GM12878 (cell line): ENCODE measurements around the gene C1GALT1C1. TPM values are rescaled to one million over a fixed set of nuclear protein-coding genes. Genes with fewer than 3 reads are reported as not detected.

Source experiments
- ATAC-seq: fragments of 200-7000 bp; cut with Tn5 transposase; 3 replicates; pipeline ENCODE4 v1.9.1; 2020; ENCODE audit warnings: mild to moderate bottlenecking, moderate library complexity
- BruUV-seq: library from RNA; stranded (reverse); fragments of 400-500 nt; replicated peaks from 2 replicates; lab custom pipeline; 2021; lab: Mats Ljungman, UMichigan
- CTCF ChIA-PET: fragments of 300-600 bp; sonication (Branson Sonifier 250); formaldehyde crosslinking; extraction: SDS; loops from one replicate; lab custom pipeline; 2021; ENCODE audit warnings: inconsistent platforms; lab: Yijun Ruan, JAX
- POLR2A ChIA-PET: fragments of 350-600 bp; formaldehyde crosslinking; extraction: SDS; loops from one replicate; lab custom pipeline; 2021; ENCODE audit warnings: inconsistent platforms; lab: Charles Lee
- RAD21 ChIA-PET: fragments of 300-600 bp; sonication (Branson Sonifier 250); formaldehyde crosslinking; loops from one replicate; lab custom pipeline; 2023; ENCODE audit warnings: antibody characterized with exemption; ENCODE audit not compliant: unreplicated experiment; lab: Charles Lee
- SMC1A ChIA-PET: fragments of 300-600 bp; sonication (Branson Sonifier 250); formaldehyde crosslinking; loops from one replicate; lab custom pipeline; 2023; ENCODE audit not compliant: unreplicated experiment, uncharacterized antibody; lab: Charles Lee
- DNase-seq: peaks from one replicate; pipeline ENCODE4 v3.0.0-alpha.2; 2011; ENCODE audit warnings: low read depth, low spot score
- FAIRE-seq: peaks from 3 replicates; lab custom pipeline; 2011; peaks lifted over from hg19 to GRCh38; lab: Jason Lieb, UNC
- H2AFZ ChIP-seq: 2 replicates; pipeline ENCODE4 v1.6.0; 2011; ENCODE audit warnings: low read depth, low read length, control low read depth; ENCODE audit not compliant: control insufficient read depth
- H3K27ac ChIP-seq: 2 replicates; pipeline ENCODE4 v1.5.1; 2011; ENCODE audit warnings: control low read depth; ENCODE audit not compliant: control insufficient read depth, insufficient read depth
- H3K27me3 ChIP-seq, 2 experiments: replicated peaks in 1 of 2; 2 replicates each; pipeline versions ENCODE4 v1.6.0 to v1.6.1; 2011; ENCODE audit warnings: low read length in 1 of 2; ENCODE audit not compliant: control insufficient read depth in 2 of 2, insufficient read depth in 2 of 2
- H3K36me3 ChIP-seq, 2 experiments: 2 replicates each; pipeline ENCODE4 v1.5.1; 2011; ENCODE audit warnings: low read length in 1 of 2; ENCODE audit not compliant: control insufficient read depth in 2 of 2, insufficient read depth in 2 of 2
- H3K4me1 ChIP-seq: 2 replicates; pipeline ENCODE4 v1.6.1; 2011; ENCODE audit warnings: mild to moderate bottlenecking, low read length, moderate library complexity, mixed read lengths; ENCODE audit not compliant: control insufficient read depth, insufficient read depth
- H3K4me2 ChIP-seq: 2 replicates; pipeline ENCODE4 v1.6.0; 2011; ENCODE audit warnings: control low read depth; ENCODE audit not compliant: control insufficient read depth, insufficient read depth
- H3K4me3 ChIP-seq: fragments of 200-600 bp; sonication (generic); 2 replicates; pipeline ENCODE4 v1.5.1; 2016
- H3K79me2 ChIP-seq: 2 replicates; pipeline ENCODE4 v1.6.0; 2011; ENCODE audit warnings: low read length; ENCODE audit not compliant: control insufficient read depth, insufficient read depth
- H3K9ac ChIP-seq: 2 replicates; pipeline ENCODE4 v1.8.0; 2011; ENCODE audit warnings: low read length, control low read depth, mixed read lengths; ENCODE audit not compliant: control insufficient read depth, insufficient read depth
- H3K9me3 ChIP-seq: replicated peaks from 3 replicates; pipeline ENCODE4 v1.5.1; 2011; ENCODE audit warnings: mild to moderate bottlenecking, low read length; ENCODE audit not compliant: control insufficient read depth, insufficient read depth
- H4K20me1 ChIP-seq: 2 replicates; pipeline ENCODE4 v1.6.0; 2011; ENCODE audit not compliant: control insufficient read depth, insufficient read depth
- GABPA ChIP-seq: IDR thresholded peaks from 2 replicates; pipeline ENCODE4 v1.6.1; 2014; ENCODE audit warnings: antibody characterized with exemption, low read depth, mild to moderate bottlenecking, inconsistent platforms
- IKZF1 ChIP-seq: fragments of 450-650 bp; conservative IDR thresholded peaks from 2 replicates; pipeline ENCODE4 v1.6.1; 2017; ENCODE audit warnings: antibody characterized with exemption, mild to moderate bottlenecking
- NBN ChIP-seq: fragments of 450-650 bp; IDR thresholded peaks from 2 replicates; pipeline ENCODE4 v1.6.1; 2016
- NFYB ChIP-seq: IDR thresholded peaks from 2 replicates; pipeline ENCODE4 v1.6.1; 2011; ENCODE audit warnings: low read depth, mild to moderate bottlenecking, low read length, improper control_type of control experiment, moderate library complexity; ENCODE audit not compliant: insufficient read depth
- POLR2A ChIP-seq: IDR thresholded peaks from 2 replicates; pipeline ENCODE4 v1.6.1; 2011; ENCODE audit warnings: low read depth, mild to moderate bottlenecking, low read length
- POU2F2 ChIP-seq: IDR thresholded peaks from 3 replicates; pipeline ENCODE4 v1.6.1; 2011; ENCODE audit warnings: low read depth, mild to moderate bottlenecking, low read length, borderline replicate concordance
- RELA ChIP-seq: fragments of 450-650 bp; IDR thresholded peaks from 2 replicates; pipeline ENCODE4 v1.8.0; 2014; ENCODE audit warnings: borderline replicate concordance; ENCODE audit not compliant: partially characterized antibody
- WGBS: methylation state at CpG from one replicate; pipeline ENCODE4 v1.1.6; 2016; ENCODE audit warnings: low lambda C conversion rate; ENCODE audit not compliant: insufficient replicate concordance, insufficient coverage; ENCODE audit errors: missing lambda C conversion rate; 5-methylcytosine and 5-hydroxymethylcytosine counted together
- in situ Hi-C: fragments of 300-500 bp; cut with MboI; formaldehyde crosslinking; loops from 9 replicates; pipeline ENCODE4 v1.14.3; 2018; ENCODE audit warnings: mixed read lengths
- intact Hi-C: fragments of 100-400 bp; cut with micrococcal nuclease; formaldehyde crosslinking; loops from one replicate; pipeline ENCODE4 v1.14.2; 2022; ENCODE audit not compliant: unreplicated experiment
- polyA plus RNA-seq, 11 experiments: library from polyadenylated mRNA; depleted of rRNA in 4 of 11; unstranded in 6 of 11; stranded (reverse) in 5 of 11; fragments of >200 nt; fragmentation: Nextera tagmentation in 4 of 11; fragmentation: Illumina TruSeq in 1 of 11; extraction: Ambion mirVana in 4 of 11; extraction: Trizol in 1 of 11; gene quantifications; 1 replicate in 1 of 11; 2 replicates in 10 of 11; pipeline versions ENCODE4 v1.2.1 to v1.2.3, GENCODE V29; 2011 to 2016; ENCODE audit warnings: inconsistent platforms in 2 of 11, missing spikeins in 2 of 11, low read depth in 1 of 11
- total RNA-seq, 4 experiments: library from RNA; depleted of rRNA in 3 of 4; stranded (reverse); fragments of >200 nt in 3 of 4; fragmentation: Illumina TruSeq in 1 of 4; extraction: Trizol in 1 of 4; gene quantifications; 2 replicates each; pipeline versions ENCODE4 v1.2.1 to v1.2.3, GENCODE V29; 2013 to 2021
- TF ChIP-seq, protein P1 (sequence below): fragments of 450-650 bp; IDR thresholded peaks from 2 replicates; pipeline ENCODE4 v1.6.1; 2018; ENCODE audit warnings: borderline replicate concordance, mild to moderate bottlenecking; ENCODE audit not compliant: partially characterized antibody
- TF ChIP-seq, protein P2 (sequence below): IDR thresholded peaks from 2 replicates; pipeline ENCODE4 v1.6.1; 2012; ENCODE audit warnings: low read length, inconsistent platforms
- TF ChIP-seq, protein P3 (sequence below): fragments of 450-650 bp; IDR thresholded peaks from 2 replicates; pipeline ENCODE4 v1.6.1; 2016; ENCODE audit warnings: mild to moderate bottlenecking
- TF ChIP-seq, protein P4 (sequence below): IDR thresholded peaks from 2 replicates; pipeline ENCODE4 v1.6.1; 2011; ENCODE audit warnings: mild to moderate bottlenecking, low read depth, low read length, moderate library complexity; ENCODE audit not compliant: insufficient replicate concordance

Gene C1GALT1C1
- total and polyA plus RNA-seq, 10 of the 15 experiments (the other 5 are each of a cell fraction or from before 2014, with no cell fraction given) = 11.6 to 71.7 (median 22.5) TPM

DNA sequence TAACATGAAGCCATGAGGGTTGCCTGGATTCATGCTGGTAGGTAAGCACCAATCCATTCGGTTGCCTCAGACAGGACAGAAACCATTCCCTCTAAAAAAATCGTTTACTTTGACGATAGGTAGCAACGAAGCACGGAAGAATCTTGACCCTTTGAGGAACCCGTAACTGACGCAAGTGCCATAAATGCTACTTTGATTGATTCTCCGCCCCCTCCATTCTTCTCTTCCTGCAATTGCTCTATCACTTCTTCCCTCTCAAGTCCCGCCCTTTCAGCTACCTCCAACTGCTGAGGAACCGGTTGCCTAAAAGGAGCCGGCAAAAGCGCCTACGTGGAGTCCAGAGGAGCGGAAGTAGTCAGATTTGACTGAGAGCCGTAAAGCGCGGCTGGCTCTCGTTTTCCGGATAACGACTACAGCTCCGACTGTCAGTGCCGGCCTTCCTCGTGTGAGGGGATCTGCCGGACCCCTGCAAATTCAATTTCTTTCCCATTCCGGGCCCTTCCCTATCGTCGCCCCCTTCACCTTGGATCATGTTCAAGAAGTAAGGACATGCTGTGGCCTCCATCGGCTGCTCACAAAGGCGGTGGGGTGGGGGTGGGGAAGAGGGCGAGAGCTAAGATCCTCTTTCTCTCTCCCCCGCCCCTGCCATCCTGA, 26.0 kb downstream of the C1GALT1C1 start, which contains the start of gene MCTS1:
Gene MCTS1, plus strand, starts transcription at position 395 of the 654 bp plus-strand sequence. Its CDS starts 136 bp downstream, at position 531.
- peak within 1 kb of the TSS; percentile 58 for H3K4me2 ChIP-seq
- H3K79me2 ChIP-seq = peaks cover 19% of the 10 kb centered on the region
- H3K27ac ChIP-seq = peak within 1 kb of the TSS; percentile 77
- H3K27me3 ChIP-seq = no peaks in the 10 kb centered on the region
- peak within 1 kb of the TSS; percentile 60 for H3K9ac ChIP-seq
- H3K9me3 ChIP-seq = no peaks in the 10 kb centered on the region
- peak within 1 kb of the TSS; percentile 65 for H2AFZ ChIP-seq
- CTCF ChIA-PET = interaction anchor here (0.7 to 1.8 kb wide), 6 partner anchors 13 to 89 kb away, joined by 3 to 5 read pairs (median 3); no protein-coding TSS in a partner anchor
- in situ Hi-C loops = no loop called here
- RAD21 ChIA-PET = interaction anchor here (0.7 to 1.6 kb wide), 8 partner anchors 23 to 150 kb away, joined by 3 to 17 read pairs (median 3); partner anchors contain the start of gene CUL4B
- SMC1A ChIA-PET = interaction anchor here (0.6 to 2.9 kb wide), 8 partner anchors 22 to 149 kb away, joined by 3 to 21 read pairs (median 4); partner anchors contain the start of gene CUL4B
- BruUV-seq = no TSS peak
- WGBS = 31% methylated on average over 29 of the region's 31 CpGs
- H4K20me1 ChIP-seq = no peaks in the 10 kb centered on the region
- no peaks in the 10 kb centered on the region for H3K4me1 ChIP-seq
- ATAC-seq (peak; percentile 95), DNase-seq (peak; percentile 78), FAIRE-seq (peak; percentile 27)
- POLR2A ChIA-PET = interaction anchor here (0.7 to 2.6 kb wide), 8 partner anchors 14 to 899 kb away, joined by 3 to 20 read pairs (median 4); partner anchors contain the start of gene CUL4B
- peak within 1 kb of the TSS; percentile 74 for H3K4me3 ChIP-seq
- peaks cover 0 to 5% of the 10 kb centered on the region in 2 experiments; a peak in 1 of 4 replicates for H3K36me3 ChIP-seq
- intact Hi-C loops = loop anchor here (1.0 kb wide), 1 partner anchor 44 kb away; the partner anchor contains the start of gene CUL4B
- TF ChIP-seq NBN = 0 out of 2 replicates have a peak, but pooled peaks have one; percentile 43
- TF ChIP-seq POU2F2 = 0 out of 3 replicates have a peak, but pooled peaks have one; percentile 38
- TF ChIP-seq, protein P1, sequence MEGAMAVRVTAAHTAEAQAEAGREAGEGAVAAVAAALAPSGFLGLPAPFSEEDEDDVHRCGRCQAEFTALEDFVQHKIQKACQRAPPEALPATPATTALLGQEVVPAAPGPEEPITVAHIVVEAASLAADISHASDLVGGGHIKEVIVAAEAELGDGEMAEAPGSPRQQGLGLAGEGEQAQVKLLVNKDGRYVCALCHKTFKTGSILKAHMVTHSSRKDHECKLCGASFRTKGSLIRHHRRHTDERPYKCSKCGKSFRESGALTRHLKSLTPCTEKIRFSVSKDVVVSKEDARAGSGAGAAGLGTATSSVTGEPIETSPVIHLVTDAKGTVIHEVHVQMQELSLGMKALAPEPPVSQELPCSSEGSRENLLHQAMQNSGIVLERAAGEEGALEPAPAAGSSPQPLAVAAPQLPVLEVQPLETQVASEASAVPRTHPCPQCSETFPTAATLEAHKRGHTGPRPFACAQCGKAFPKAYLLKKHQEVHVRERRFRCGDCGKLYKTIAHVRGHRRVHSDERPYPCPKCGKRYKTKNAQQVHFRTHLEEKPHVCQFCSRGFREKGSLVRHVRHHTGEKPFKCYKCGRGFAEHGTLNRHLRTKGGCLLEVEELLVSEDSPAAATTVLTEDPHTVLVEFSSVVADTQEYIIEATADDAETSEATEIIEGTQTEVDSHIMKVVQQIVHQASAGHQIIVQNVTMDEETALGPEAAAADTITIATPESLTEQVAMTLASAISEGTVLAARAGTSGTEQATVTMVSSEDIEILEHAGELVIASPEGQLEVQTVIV = peak; percentile 98
- peak; percentile 33; the same call in 1 of the 2 replicates for TF ChIP-seq IKZF1
- TF ChIP-seq RELA = no peak
- TF ChIP-seq, protein P2, sequence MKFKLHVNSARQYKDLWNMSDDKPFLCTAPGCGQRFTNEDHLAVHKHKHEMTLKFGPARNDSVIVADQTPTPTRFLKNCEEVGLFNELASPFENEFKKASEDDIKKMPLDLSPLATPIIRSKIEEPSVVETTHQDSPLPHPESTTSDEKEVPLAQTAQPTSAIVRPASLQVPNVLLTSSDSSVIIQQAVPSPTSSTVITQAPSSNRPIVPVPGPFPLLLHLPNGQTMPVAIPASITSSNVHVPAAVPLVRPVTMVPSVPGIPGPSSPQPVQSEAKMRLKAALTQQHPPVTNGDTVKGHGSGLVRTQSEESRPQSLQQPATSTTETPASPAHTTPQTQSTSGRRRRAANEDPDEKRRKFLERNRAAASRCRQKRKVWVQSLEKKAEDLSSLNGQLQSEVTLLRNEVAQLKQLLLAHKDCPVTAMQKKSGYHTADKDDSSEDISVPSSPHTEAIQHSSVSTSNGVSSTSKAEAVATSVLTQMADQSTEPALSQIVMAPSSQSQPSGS = peak; percentile 42; the same call in 1 of the 2 replicates
- TF ChIP-seq, protein P3, sequence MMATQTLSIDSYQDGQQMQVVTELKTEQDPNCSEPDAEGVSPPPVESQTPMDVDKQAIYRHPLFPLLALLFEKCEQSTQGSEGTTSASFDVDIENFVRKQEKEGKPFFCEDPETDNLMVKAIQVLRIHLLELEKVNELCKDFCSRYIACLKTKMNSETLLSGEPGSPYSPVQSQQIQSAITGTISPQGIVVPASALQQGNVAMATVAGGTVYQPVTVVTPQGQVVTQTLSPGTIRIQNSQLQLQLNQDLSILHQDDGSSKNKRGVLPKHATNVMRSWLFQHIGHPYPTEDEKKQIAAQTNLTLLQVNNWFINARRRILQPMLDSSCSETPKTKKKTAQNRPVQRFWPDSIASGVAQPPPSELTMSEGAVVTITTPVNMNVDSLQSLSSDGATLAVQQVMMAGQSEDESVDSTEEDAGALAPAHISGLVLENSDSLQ = peak; percentile 87
- peak; percentile 65 for TF ChIP-seq POLR2A
- TF ChIP-seq, protein P4, sequence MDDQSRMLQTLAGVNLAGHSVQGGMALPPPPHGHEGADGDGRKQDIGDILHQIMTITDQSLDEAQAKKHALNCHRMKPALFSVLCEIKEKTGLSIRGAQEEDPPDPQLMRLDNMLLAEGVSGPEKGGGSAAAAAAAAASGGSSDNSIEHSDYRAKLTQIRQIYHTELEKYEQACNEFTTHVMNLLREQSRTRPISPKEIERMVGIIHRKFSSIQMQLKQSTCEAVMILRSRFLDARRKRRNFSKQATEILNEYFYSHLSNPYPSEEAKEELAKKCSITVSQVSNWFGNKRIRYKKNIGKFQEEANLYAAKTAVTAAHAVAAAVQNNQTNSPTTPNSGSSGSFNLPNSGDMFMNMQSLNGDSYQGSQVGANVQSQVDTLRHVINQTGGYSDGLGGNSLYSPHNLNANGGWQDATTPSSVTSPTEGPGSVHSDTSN = peak; percentile 21
- peak; percentile 81 for TF ChIP-seq GABPA
- peak; percentile 21; the same call in 1 of the 2 replicates for TF ChIP-seq NFYB
